NOMO-1 (cell line): ENCODE results near the gene HK3.
"Not testable (repeated sequence)": the region's sequence is repeated elsewhere in the genome, so short reads cannot be mapped to it uniquely, and the experiment has no call there.

ENCODE experiments used
- DNase-seq, 2 experiments: peaks; one replicate each; lab custom pipeline; 2025; ENCODE audit not compliant: unreplicated experiment in 2 of 2; lab: John Stamatoyannopoulos, UW

The HK3 gene

GRCh38 chr5:176883700-176884570, 15.2 kb downstream of the HK3 start:
- DNase-seq, result no peak

GRCh38 chr5:176882567-176882903, 16.6 kb downstream of the HK3 start:
- DNase-seq, result no peak

DNA sequence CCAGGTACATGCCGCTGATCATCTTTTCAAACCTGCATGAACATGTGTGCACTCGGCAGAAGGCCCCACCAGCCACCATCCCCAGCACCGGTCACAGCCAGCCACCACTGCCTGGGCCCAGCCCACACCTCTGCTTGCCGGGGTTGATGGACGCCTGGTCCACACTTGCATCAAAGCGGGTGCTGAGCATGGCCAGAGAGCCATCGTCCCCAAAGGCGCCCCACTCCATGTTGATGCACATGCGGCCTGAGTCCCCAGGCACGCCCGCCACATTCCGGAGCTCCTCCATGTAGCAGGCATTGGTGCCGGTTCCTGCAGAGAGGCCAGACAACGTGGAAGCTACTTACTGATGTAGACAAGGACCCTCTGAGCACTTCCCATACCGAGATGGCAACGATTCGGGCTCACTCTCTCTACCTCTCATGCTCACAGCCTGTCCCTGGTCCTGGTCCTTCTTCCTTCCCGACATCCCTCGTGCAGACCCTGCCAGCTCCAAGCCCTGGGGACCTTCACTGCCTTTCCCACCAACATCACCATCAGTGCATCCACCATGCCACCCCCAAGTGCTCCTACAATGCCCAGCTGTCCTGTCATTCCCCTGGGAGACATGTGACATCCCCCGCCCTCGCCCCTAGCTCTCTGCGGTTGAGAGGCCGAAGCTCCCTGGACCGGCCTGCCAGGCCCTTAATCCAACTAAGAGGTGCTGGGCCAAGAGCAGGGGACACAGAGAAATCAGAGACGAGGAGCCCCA, 17.2 kb downstream of the HK3 start:
- DNase-seq, result no peak

- DNase-seq, result no peak
Observed at GRCh38 chr5:176881021-176881749, 18.0 kb downstream of the HK3 start.

- DNase-seq, result no peak
Observed at GRCh38 chr5:176880366-176881020, 18.7 kb downstream of the HK3 start.

DNA sequence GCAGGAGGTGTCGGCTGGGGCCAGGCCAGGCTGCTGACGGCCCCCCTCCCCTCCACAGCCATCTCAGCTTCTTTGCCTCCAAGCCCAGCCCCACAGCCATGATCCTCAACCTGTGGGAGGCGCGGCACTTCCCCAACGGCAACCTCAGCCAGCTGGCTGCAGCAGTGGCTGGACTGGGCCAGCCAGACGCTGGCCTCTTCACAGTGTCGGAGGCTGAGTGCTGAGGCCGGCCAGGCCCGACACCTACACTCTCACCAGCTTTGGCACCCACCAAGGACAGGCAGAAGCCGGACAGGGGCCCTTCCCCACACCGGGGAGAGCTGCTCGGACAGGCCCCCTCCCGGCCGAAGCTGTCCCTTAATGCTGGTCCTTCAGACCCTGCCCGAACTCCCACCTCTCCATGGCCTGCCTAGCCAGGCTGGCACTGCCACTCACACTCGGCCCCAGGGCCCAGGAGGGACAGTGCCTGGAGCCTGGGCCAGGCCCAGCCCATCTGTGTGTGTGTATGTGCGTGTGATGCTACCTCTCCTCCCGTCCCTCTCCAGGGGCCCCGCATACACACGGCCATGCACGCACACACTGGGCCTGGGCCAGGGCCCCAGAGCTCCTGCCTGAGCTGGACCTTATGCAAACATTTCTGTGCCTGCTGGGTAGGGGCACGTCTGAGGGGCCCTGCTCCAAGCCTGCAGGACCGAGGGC, 19.3 kb downstream of the HK3 start:
- DNase-seq, result no peak

DNA sequence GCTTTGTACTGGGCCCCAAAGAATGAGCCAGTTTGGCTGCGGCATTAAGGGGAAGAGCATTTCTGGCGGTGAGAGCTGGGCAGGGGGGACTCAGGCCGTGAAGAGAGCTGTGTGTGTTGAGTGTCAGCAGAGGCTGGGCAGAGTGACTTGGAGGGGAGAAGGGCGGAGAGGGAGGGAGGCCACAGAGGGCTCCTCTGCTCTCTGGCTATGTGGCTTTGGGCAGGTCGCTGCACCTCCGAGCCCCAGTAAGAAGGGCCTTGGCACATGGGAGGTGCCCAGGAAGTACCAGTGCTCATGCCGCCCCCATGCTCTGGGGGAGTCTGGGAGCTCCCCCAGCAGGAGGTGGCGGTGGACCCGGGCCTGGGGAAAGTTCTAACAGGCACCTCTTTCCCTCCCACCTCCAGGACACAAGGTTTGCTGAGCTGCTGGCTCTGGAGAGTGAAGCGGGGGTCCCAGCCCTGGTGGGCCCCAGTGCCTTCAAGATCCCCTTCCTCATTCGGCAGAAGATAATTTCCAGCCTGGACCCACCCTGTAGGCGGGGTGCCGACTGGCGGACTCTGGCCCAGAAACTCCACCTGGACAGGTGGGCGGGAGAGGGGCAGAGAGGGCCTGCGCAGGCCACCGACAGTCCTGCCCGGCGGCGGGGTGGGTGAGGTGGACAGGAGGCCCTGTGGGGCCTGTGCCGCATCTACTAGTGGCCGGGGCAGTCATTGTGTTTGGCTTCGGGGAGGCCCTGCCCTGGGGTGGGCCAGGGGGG, 20.1 kb downstream of the HK3 start:
- DNase-seq, result no peak

GRCh38 chr5:176878463-176878862, 20.7 kb downstream of the HK3 start:
- DNase-seq, result no peak

DNA sequence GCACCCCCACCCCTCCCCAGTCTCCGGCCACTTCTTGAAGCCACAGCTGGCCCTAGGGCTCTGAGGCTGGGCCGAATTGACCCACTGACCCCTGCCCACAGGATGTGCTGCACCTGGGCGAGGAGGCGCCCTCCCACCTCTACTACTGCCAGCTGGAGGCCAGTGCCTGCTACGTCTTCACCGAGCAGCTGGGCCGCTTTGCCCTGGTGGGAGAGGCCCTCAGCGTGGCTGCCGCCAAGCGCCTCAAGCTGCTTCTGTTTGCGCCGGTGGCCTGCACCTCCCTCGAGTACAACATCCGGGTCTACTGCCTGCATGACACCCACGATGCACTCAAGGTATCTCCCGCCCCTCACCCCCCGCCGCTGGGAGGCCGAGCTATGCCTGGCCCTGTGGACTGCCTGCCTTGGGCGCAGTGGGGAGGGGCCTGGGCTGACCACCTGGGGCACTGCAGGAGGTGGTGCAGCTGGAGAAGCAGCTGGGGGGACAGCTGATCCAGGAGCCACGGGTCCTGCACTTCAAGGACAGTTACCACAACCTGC, 21.3 kb downstream of the HK3 start:
- no peak for DNase-seq

DNA sequence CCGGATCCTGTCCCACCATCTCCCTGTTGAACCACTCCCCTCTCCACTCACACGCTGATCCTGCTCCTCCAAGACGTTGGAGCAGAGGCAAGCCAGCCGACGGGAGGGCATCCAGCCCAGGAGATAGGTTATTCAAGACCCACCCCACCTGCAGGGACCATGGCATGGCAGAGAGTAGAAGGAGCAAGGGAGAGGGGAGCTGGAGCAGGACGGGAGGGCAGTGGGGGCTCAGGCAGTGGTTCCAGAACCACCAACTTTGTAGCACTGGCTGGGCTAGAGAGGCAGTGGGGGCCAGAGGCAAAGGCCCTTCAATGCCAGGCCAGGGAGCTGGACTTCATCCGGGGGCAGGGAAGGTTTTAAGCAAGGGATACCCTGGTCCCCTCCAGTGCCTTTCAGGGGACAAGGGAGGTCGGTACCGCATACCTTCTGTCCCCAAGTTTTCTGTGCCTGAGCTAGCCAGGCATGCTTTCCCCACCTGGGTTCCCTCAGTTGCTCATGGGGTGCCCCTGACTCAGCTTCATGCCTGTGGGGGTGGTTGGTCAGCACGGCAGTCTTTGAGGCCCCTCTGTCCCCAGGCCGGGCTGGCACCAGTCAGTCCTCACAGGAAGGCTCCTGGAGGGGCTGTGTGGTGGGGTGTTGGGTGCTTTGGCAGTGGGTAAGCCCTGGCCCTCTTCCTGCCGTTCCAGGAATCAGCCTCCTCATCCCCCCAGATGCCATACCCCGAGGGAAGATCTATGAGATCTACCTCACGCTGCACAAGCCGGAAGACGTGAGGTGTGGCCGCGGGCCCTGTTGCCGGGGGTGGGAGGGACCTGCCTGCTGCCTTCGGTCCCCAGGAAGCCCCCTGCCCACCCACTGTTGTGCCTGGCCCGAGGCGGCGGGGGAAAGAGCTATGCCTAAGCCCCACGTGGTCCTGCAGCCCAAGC, 22.4 kb downstream of the HK3 start:
- no peak for DNase-seq

DNA sequence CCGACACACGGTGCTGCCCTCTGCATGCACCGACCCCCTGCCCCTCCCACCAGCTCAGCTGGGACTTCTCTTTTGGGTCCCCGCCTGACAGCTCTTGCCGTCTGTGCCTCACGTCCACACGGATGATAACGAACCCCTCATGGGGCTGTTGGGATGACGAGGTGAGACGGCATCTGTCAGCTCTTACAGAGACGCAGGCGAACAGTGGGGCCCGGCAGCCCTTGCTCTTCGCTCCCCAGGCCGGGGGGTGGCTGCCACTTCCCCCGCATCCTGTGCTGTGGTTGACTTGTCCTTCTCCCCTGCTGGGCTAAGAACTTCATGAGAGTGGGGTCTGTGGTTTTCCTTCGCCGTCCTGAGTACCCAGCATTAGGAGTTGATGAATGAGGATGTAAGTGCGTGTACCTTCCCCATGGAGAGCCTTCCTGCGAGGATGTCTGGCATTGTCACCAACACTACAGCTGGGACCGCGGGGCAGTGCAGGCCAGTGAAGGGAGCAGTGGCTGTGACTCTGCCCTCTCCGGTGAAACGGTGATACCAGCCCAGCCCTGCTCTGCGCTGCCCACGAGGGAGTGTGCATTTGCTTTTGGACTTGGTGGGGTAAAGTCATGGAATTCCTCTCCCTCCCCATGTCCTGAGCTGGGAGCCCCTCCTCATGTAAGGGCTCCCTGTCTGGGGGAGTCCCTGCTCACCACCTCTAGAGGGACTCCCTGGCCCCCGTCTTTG, 23.2 kb downstream of the HK3 start:
- DNase-seq, result no peak

DNA sequence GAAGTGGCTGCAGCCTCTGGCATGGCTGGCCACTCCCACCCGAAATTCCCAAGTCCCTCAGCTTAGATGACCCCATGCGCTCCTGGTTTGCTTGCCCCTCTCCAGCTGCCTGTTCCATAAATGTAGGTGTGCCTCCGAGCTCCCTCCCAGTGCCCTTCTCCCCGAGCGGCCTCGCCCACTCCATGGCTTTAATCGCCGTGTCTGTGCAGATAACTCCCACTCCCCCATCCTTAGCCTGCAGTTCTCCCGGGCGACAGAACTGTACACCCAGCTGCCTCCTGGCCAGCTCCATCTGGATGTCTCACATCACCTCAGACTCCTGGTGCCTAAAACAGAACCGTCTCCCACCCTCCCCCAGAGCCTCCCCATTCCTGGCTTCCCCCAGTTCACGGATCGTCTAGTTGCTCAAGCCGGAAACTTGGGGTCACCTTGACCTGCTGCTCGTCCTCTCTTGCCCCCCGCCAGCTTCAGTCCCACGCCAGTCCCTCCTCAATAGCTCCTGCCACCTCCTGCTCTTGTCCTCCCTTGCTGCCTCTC, 24.1 kb downstream of the HK3 start:
- no peak for DNase-seq

GRCh38 chr5:176874198-176874780, 24.9 kb downstream of the HK3 start:
- DNase-seq, result no peak

GRCh38 chr5:176873541-176874172, 25.5 kb downstream of the HK3 start:
- DNase-seq, result no peak

- DNase-seq, result not testable (repeated sequence)
Observed at GRCh38 chr5:176873011-176873410, 26.1 kb downstream of the HK3 start.

GRCh38 chr5:176872586-176872985, 26.6 kb downstream of the HK3 start:
- not testable (repeated sequence) for DNase-seq

- DNase-seq, result not testable (repeated sequence)
Observed at GRCh38 chr5:176870644-176871043, 28.5 kb downstream of the HK3 start.
